SJSA1 (cell line): ENCODE measurements around the gene SMPX. TPM values are rescaled to one million over a fixed set of nuclear protein-coding genes. Genes with fewer than 3 reads are reported as not detected.
A peak's percentile ranks its signal among the peaks of the same experiment; 100 is the strongest.
"Not testable (repeated sequence)": the region's sequence is repeated elsewhere in the genome, so short reads cannot be mapped to it uniquely, and the experiment has no call there.

Experiments
- DNase-seq, 2 experiments: peaks; one replicate each; pipeline ENCODE4 v3.0.0-alpha.2; 2015 to 2020; ENCODE audit warnings: low spot score in 2 of 2, low read depth in 1 of 2
- H3K27ac ChIP-seq: fragments of 250-450 bp; sonication (Bioruptor Pico); 2 replicates; pipeline ENCODE4 v1.5.1; 2020; ENCODE audit warnings: mild to moderate bottlenecking, moderate library complexity
- H3K27me3 ChIP-seq: fragments of 250-450 bp; sonication (Bioruptor Pico); replicated peaks from 2 replicates; pipeline ENCODE4 v1.5.1; 2020; ENCODE audit warnings: mild to moderate bottlenecking, moderate library complexity
- H3K36me3 ChIP-seq: fragments of 250-450 bp; sonication (Bioruptor Pico); 2 replicates; pipeline ENCODE4 v1.5.1; 2020; ENCODE audit warnings: mild to moderate bottlenecking
- H3K4me1 ChIP-seq: fragments of 250-450 bp; sonication (Bioruptor Pico); replicated peaks from 2 replicates; pipeline ENCODE4 v1.6.1; 2021; ENCODE audit warnings: mild to moderate bottlenecking
- H3K4me3 ChIP-seq: fragments of 250-450 bp; sonication (Bioruptor Pico); 2 replicates; pipeline ENCODE4 v1.5.1; 2020; ENCODE audit warnings: mild to moderate bottlenecking
- H3K9me3 ChIP-seq: fragments of 250-450 bp; sonication (Bioruptor Pico); replicated peaks from 2 replicates; pipeline ENCODE4 v1.5.1; 2020; ENCODE audit warnings: mild to moderate bottlenecking
- total RNA-seq: library from RNA; depleted of rRNA; stranded (reverse); fragments of >200 nt; shearing (Covaris generic); gene quantifications from 2 replicates; pipeline ENCODE4 v1.2.3, GENCODE V29; 2014; rRNA removed

Gene SMPX
- total RNA-seq, result not detected in 2 replicates

DNA sequence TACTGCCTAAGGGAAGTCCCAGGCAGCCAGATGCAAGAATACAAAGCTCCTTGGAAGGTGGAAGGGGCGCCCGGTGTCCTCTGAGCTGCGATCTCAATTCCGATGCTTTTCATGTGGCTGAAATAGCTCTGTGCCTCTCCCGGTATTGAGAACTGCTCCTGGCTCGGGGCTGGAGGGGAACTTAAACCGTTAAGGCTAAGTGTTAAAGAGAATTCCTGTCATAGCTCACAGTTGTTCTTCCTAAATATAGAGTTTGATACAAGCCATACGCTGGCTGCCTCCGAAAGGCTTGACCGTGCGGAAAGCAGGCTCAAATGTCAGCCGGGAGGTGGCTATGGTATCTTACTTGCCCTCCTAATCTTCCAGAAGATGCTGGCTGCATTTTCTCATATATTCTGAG lies at the start of gene SMPX:
TSS of gene SMPX (minus strand) at position 157 of the 400 bp plus-strand sequence. CDS start 3,826 bp downstream, outside the sequence.
- no peak for DNase-seq
- H3K4me3 ChIP-seq, result no peak within 1 kb of the TSS
- H3K9me3 ChIP-seq, result no peaks in the 10 kb centered on the region
- H3K36me3 ChIP-seq, result no peaks in the 10 kb centered on the region
- no peaks in the 10 kb centered on the region for H3K27me3 ChIP-seq
- H3K4me1 ChIP-seq, result no peaks in the 10 kb centered on the region
- no peak within 1 kb of the TSS for H3K27ac ChIP-seq

DNA sequence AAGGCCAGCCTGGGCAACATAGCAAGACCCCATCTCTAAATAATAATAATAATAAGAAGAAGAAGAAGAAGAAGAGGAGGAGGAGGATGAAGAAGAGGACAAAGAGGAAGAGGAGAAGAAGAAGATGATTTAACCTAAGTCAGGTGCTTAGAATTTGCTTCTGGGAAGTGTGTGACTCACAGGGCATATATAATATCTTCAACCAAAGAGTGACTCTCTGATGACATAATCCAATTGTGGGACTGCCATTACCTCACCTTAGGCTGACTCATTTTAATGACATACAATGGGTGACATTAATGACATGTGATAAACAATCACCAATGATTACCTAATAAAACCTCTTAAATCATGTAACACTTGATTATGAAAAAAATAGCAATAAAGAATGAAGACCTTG lies 48.8 kb upstream of the SMPX start:
- H3K9me3 ChIP-seq, result no peaks in the 10 kb centered on the region
- no peak for DNase-seq
- no peaks in the 10 kb centered on the region for H3K4me1 ChIP-seq
- no peaks in the 10 kb centered on the region for H3K36me3 ChIP-seq
- H3K27ac ChIP-seq, result no peak overlapping the region
- no peaks in the 10 kb centered on the region for H3K27me3 ChIP-seq
- H3K4me3 ChIP-seq, result no peak overlapping the region

DNA sequence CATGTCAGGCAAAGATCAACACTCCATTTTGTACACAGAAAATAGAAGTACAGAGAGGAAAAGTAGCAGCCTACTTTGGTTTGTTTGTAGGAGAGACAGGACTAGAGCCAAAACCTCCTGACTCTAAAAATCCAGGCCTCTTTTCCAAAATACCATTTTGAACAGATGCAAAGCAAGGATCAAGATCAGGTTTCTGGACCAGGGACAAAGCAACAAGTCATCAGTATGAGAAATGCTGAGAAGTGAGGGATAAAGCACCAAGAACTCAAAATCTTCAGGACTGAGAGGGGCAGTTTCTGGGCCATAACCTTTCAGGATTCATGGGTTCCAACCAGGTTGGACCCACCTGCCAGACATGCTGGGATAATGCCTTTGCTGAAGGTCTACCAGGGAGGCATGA lies 44.9 kb upstream of the SMPX start:
- Histone ChIP-seq H3K36me3 (no peaks in the 10 kb centered on the region), H3K9me3 (no peaks in the 10 kb centered on the region), H3K27me3 (no peaks in the 10 kb centered on the region), H3K27ac (no peak overlapping the region), H3K4me1 (no peaks in the 10 kb centered on the region), H3K4me3 (no peak overlapping the region)
- no peak for DNase-seq

DNA sequence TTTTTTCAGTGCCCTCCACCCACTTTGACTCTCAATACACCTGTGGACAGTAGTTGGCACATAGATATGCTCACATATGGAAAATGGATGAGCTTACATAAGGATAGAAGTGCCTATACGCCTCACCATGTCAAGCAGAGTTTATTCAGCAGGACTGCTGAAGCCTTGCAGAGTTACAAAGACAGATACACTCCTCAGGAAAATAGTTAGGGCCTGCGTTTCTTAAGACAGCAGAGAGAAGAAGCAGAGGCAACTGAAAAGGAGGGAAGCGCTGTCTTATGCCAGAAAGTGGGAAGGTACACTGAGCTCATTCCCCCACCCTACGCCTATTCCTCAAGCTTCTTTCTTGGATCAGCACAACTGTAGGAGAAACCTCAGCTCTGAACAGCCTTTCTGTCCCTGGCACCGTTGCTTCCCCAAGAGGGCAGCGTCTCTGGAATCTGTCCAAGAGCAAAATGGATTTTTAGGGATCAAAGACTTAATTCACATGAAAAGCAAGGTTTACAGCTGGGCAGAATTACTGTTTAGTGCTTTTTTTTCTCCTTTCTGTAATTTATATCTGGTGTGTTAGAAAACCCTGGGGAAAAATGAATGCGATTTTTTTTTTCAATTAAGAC lies 44.2 kb upstream of the SMPX start:
- no peak overlapping the region for H3K4me3 ChIP-seq
- no peak overlapping the region for H3K27ac ChIP-seq
- no peak for DNase-seq
- H3K9me3 ChIP-seq, result no peaks in the 10 kb centered on the region
- no peaks in the 10 kb centered on the region for H3K4me1 ChIP-seq
- H3K36me3 ChIP-seq, result no peaks in the 10 kb centered on the region
- H3K27me3 ChIP-seq, result no peaks in the 10 kb centered on the region

DNA sequence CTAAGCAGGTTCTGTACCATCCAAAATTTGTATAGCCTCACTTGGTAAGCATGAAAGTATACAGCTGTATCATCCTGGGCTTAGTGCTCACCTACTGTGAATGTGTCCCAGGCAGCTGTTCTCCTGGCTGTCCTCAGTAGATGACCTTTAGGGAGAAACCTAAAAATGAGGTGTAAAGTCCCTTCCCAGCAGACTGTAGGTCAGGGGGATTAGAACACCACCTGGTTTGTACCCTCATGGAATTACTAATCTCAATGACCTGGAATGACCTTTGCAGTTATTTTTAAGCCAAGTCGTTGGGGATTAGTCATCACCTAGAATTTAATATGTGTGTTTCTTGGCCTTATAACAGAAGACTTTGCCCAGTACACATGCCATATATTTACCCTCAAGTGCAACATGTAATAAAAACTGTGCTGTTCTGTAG lies 42.4 kb upstream of the SMPX start:
- Histone ChIP-seq H3K27me3 (no peaks in the 10 kb centered on the region), H3K9me3 (no peaks in the 10 kb centered on the region), H3K27ac (no peak overlapping the region), H3K4me3 (no peak overlapping the region), H3K36me3 (no peaks in the 10 kb centered on the region), H3K4me1 (no peaks in the 10 kb centered on the region)
- DNase-seq, result no peak

DNA sequence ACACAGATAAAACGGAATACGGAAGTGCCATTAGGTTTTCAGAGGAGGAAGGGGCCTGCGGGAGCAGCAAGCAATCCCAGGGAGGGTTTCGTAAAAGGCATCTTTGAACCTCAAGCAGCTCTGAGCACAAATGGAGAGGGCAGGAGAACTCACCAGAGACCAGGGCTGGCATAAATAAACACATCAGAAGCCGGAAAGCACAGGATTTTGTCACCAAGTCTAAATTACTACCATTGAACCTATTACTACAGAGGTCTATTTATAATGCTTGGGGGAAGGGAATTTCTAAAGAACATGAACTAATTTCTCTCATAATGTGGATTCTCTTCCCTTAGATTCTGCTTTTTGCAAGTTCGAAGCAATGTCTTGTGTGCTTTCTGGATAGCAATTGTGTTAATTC lies 41.9 kb upstream of the SMPX start:
- H3K36me3 ChIP-seq, result no peaks in the 10 kb centered on the region
- no peak overlapping the region for H3K4me3 ChIP-seq
- H3K4me1 ChIP-seq, result no peaks in the 10 kb centered on the region
- DNase-seq, result no peak
- H3K27me3 ChIP-seq, result no peaks in the 10 kb centered on the region
- no peaks in the 10 kb centered on the region for H3K9me3 ChIP-seq
- H3K27ac ChIP-seq, result no peak overlapping the region

DNA sequence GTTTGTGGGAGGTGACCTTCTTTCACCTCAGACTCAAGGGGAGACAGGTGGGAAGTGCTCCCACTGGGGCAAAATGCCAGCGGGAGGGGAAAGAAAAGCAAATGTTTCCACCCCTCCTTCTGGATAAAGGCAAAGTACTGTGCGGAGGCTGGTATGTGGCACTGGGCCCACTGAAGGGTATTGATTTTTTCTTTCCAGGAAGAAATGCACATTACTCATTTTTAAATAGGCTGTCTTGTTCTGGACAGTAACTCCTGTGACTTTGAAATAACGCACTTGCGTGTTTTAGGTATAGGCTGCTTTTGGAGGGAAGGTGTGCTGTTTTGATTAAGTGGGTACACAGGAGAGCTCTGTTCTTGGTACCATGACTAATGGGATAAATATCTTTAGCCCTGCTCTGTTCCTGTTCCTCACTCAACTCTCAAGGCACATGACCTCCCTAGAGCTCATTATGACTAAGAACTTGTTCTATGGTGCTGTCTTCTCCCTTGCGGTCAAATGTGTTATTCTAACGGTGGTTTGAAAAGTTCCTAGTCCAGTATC lies 40.8 kb upstream of the SMPX start:
- H3K9me3 ChIP-seq, result no peaks in the 10 kb centered on the region
- H3K36me3 ChIP-seq, result no peaks in the 10 kb centered on the region
- no peak overlapping the region for H3K4me3 ChIP-seq
- peak in 1 of 2 experiments; percentile 7 for DNase-seq
- H3K27me3 ChIP-seq, result no peaks in the 10 kb centered on the region
- H3K4me1 ChIP-seq, result no peaks in the 10 kb centered on the region
- H3K27ac ChIP-seq, result no peak overlapping the region

DNA sequence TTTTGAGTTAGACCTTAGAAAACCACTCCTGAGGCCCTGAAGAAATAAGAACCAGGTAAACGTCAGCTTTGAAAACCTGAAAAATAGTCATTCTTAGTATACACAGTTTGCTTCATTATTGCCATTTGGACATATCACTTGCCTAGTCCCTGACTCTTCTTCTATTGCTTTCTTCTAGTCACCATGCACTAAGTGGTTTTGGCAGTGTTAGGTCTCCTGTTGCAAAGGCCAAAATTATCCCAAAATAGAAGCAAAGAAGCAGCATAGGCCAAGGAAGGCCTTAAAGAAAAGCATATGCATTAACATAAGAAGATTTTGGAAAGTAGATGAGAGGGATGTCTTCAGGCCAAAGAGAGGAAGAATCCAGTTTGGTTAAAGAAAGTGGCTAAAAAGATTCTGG lies 24.1 kb upstream of the SMPX start:
- H3K27me3 ChIP-seq, result no peaks in the 10 kb centered on the region
- no peak for DNase-seq

DNA sequence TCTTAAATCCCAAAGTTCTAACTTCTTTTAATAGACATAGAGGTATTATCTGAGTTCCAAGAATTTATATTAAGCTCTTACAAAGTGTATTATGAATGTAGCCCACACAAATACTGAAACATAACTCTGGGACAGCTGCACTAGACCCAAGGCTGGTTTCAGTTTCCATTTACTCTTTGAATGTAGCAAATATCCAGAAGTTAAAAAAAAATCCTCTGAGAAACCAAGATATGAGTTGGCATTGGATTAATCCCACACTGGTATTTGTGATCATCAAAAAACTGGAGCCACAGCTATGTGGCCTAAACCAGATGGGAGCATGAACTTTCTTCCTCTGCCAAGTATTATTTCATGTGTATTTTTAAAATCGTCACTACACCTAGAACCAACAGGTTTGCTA lies 23.6 kb upstream of the SMPX start:
- DNase-seq, result no peak
- Histone ChIP-seq H3K36me3 (no peaks in the 10 kb centered on the region), H3K4me1 (no peaks in the 10 kb centered on the region), H3K27me3 (no peaks in the 10 kb centered on the region), H3K4me3 (no peak overlapping the region), H3K27ac (no peak overlapping the region), H3K9me3 (no peaks in the 10 kb centered on the region)

More for the DNA sequence above, 24.1 kb upstream of the SMPX start:
- H3K36me3 ChIP-seq, result no peaks in the 10 kb centered on the region
- no peak overlapping the region for H3K4me3 ChIP-seq
- H3K4me1 ChIP-seq, result no peaks in the 10 kb centered on the region
- no peak overlapping the region for H3K27ac ChIP-seq
- no peaks in the 10 kb centered on the region for H3K9me3 ChIP-seq

DNA sequence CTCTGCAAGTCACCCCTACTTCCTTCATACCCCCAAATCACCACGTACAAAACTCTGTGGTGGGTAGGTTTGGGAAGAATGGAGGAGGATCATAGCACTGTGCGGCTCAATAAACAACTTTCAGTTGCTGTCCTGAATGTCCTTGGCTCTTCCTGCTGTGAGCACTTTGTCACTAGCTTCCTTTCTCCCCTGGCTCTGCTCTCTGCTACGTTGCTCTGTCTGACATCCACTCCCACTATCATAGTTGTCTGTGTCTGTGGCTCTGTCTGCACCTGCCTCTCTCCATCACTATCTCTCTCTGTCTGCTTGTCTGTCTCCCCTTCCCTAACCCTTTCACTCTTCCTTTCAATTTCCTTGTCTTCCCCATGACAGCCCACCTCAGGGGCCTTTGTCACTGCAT lies 21.2 kb upstream of the SMPX start:
- Histone ChIP-seq H3K36me3 (no peaks in the 10 kb centered on the region), H3K4me3 (no peak overlapping the region), H3K27me3 (no peaks in the 10 kb centered on the region), H3K9me3 (no peaks in the 10 kb centered on the region), H3K27ac (no peak overlapping the region), H3K4me1 (no peaks in the 10 kb centered on the region)
- no peak for DNase-seq

DNA sequence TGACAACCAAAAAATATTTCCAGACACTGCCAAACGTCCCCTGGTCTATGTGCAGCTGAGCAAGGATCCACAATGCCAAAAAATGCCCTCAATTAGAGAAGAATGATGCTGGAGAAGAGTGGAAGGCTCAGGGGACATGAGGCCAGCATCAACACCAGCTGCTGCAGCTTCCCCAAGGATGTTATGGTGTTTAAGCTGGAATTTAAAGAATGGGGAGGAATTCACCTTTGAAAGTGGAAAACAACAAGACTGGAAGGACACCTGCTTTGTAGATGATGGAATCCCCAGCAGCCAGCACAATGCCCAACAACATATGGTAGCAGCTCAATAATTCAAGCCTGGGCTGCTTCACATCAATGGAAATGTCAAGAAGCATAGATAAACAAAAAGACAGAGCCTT lies 20.3 kb upstream of the SMPX start:
- no peak for DNase-seq
- H3K4me1 ChIP-seq, result no peaks in the 10 kb centered on the region

DNA sequence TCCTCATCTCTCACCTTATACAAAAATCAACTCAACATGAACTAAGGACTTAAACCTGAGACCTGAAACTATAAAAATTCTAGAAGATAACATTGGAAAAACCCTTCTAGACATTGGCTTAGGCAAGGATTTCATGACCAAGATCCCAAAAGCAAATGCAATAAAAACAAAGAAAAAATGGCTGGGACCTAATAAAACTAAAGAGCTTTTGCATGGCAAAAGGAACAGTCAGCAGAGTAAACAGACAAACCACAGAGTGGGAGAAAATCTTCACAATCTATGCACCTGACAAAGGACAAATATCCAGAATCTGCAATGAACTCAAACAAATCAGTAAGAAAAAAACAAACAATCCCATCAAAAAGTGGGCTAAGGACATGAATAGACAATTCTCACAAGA lies 17.2 kb upstream of the SMPX start:
- H3K27ac ChIP-seq, H3K36me3 ChIP-seq, H3K27me3 ChIP-seq, H3K9me3 ChIP-seq, H3K4me3 ChIP-seq, H3K4me1 ChIP-seq, DNase-seq: not testable (repeated sequence)

More for the DNA sequence above, 20.3 kb upstream of the SMPX start:
- no peak overlapping the region for H3K27ac ChIP-seq
- H3K9me3 ChIP-seq, result no peaks in the 10 kb centered on the region
- no peak overlapping the region for H3K4me3 ChIP-seq
- H3K27me3 ChIP-seq, result no peaks in the 10 kb centered on the region
- H3K36me3 ChIP-seq, result no peaks in the 10 kb centered on the region

DNA sequence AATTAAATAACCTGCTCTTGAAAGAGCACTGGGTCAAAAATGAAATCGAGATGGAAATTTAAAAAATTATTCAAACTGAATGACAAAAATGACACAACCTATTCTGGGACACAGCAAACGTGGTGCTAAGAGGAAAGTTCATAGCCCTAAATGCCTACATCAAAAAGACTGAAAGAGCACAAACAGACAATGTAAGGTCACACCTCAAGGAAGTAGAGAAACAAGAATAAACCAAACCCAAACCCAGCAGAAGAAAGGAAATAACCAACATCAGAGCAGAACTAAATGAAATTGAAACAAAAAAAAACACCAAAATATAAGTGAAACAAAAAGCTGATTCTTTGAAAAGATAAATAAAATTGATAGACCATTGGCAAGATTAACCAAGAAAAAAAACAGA lies 15.1 kb upstream of the SMPX start:
- H3K4me3 ChIP-seq, DNase-seq, H3K36me3 ChIP-seq, H3K4me1 ChIP-seq, H3K27me3 ChIP-seq, H3K9me3 ChIP-seq, H3K27ac ChIP-seq: not testable (repeated sequence)

DNA sequence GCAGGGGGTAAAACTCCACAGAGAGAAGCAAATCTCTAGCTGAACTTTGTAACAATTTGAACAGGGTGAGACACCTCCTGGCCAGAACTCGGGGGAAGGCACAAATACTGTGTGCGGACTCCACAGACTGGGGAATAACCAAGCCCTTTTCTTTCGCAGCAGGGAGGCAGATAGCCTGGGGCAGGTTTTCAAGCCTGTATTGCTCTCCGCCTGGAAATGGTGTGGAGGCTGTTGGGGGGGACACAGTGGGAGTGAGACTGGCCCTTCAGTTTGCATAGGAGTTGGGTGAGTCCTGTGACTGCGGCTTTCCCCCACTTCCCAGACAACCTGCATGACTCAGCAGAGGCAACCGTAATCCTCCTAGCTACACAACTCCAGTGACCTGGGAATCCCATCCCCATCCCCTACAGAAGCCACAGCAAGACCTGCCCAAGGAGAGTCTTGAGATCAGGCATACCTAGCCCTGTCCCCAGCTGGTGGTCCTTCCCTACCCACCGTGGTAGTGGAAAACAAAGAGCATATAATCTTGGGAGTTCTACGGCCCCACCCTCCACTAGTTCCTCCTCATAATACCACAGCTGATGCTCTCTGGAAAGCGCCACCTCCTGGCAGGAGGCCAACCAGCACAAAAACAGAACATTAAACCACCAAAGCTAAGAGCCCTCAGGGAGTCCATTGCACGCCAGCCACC lies 12.9 kb upstream of the SMPX start:
- no peak for DNase-seq
- no peak overlapping the region for H3K4me3 ChIP-seq

More for the DNA sequence above, 12.9 kb upstream of the SMPX start:
- no peak overlapping the region for H3K27ac ChIP-seq
- H3K36me3 ChIP-seq, result no peaks in the 10 kb centered on the region
- no peaks in the 10 kb centered on the region for H3K27me3 ChIP-seq
- no peaks in the 10 kb centered on the region for H3K4me1 ChIP-seq
- no peaks in the 10 kb centered on the region for H3K9me3 ChIP-seq
